Ammon's horn (tissue), 1 donor: ENCODE results near the gene AHCY.

Experiments used
- DNase-seq: peaks from one replicate; pipeline ENCODE4 v3.0.0-alpha.2; 2016; ENCODE audit warnings: low spot score

Gene AHCY

DNA sequence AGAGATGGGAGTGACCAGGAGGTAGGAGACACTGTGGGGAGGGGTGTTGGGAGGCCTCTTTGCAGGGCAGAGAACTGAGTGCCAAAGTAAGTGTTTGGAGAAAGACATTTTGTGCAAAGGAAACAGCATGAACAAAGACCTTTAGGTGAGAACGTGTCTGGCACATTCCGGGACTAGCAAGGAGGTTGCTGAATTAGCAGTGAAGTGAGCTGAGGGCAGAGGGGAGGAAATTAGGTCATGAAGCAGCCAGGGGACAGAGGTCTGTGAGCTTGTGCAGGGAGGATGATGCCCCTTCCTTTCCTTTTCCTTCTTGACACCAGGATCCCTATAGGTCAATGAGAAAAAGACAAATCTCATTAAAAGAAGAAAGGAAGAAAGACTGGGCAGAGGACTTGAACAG, 21.4 kb upstream of the AHCY start:
- no peak for DNase-seq

DNA sequence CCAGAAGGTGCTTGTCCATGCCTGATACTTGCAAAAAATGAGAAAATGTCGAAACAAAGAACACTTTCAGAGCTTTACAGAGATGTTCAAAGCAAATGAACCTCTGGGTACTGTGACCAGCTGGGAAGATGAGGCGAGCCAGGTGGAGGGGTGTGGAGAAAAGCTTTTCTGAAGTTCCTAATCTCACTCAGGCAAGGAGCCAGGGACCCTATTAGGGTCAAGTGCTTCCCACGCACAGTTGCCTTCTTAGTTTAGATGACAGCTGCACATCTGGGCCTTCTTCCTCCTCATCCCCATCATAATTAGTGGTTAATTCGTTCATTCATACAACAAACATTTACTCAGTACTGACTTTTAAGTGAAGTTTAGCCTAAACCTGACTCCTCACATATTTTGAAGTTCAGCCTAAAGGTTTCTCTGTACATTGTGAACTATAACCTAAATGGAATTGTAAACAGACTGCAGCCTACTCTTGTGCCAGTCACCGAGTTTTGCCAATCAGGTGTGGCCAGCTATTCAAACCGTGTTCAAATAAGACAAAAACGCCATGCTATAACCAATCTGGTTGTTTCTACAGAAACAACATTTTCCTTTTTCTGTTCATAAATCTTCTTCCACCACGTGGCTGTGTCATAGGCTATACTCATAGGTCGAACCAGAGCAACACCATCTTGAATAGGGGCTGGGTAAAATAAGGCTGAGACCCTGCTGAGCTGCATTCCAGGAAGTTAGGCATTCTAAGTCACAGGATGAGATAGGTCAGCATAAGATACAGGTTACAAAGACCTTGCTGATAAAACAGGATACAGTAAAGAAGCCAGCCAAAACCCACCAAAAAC, 19.3 kb upstream of the AHCY start:
- DNase-seq, result no peak

DNA sequence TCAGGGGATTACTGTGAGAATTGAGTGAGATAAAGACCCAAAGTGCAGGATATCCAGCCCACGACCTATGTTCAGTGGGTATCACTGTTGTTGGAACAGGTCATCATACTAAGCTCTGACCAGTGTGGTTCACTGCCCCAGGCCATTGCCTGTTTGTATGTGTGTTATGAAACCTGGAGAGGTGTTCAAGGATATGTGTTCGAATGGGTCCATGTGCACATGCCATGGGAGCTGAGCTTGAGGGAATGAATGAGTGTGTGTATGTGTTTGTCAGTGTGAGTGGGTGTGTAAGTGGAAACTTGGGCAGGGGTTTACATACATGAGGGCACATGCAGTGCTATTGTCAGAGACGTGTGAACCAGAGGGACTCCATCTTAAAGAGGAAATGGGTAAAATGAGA, 17.7 kb upstream of the AHCY start:
- DNase-seq, result no peak

DNA sequence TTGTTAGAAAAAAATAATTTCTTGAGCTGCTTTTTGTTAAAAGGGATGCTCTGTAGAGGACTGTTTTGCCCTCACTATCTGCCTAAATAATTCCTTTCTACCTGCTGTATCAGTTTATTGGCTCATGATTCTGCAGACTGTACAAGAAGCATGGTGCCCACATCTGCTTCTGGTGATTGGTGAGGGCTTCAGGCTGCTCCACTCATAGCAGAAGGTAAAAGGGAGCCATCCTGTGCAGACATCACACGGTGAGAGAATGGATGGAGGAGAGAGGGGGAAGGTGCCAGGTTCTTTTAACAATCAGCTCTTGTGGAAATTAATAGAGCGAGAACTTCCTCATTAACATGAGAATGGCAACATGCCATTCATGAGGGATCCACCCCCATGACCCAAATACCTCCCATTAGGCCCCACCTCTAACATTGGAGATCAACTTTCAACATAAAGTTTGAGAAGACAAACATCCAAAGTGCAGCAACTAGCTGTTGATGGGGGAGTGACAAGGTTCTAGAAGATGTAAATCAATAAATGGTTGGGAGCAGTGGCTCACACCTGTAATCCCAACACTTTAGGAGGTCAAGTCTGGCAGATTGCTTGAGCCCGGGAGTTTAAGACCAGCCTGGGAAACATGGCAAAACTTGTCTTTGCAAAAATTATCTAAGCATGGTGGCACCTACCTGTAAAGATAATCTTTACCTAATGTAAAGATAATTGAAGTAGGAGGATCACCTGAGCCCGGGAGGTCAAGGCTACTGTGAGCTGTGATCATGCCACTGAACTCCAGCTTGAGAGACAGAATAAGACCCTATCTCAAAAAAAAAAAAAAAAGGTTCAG, 15.7 kb upstream of the AHCY start:
- DNase-seq, result no peak

DNA sequence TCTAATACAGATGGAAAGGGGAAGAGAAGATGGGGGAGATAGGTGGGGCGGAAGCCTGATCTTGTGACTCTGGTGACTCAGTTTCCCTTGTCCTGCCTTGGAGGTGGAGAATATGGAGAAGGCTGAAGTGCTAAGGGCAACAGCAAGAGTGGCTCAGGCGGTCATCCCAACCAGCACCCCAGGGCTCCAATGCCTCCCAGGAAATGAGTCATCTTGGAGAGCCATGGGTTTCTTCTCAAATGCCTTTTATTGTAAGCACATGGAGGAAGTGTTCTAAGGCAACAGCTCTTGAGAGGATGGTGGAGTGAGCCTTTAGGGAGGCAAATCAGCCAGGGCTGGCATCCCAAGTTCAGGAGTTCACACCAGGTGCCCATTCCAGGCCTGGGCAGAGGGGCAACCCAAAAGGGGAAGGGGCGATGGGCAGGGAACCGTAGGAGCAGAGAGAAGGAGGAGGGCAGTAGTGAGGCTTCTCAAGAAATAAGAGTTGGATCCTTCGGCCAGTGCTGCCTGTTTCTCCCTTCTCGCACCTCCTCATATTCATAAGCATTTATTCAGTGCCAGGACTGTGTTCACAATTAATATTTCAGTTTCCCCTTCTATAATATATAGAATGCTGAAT, 13.2 kb upstream of the AHCY start:
- no peak for DNase-seq

DNA sequence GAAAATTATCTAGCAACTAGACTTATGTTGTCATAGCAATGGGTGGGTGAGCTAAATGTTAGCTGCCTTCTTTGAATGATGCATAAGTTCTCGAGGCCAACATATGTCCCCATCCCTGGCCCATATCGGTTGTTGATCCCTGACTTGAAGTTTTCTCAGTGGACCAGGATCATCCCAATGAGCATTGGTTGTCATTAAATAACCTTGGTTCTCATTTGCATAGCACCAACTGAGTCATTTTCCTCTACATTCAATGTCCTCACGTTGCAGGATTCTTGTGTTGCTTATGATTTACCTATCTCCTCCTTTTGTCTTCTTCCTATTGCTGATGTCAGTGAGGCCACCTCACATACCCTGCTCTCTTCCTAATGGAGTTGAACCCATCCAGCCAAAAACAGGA, 12.1 kb upstream of the AHCY start:
- DNase-seq, result no peak

DNA sequence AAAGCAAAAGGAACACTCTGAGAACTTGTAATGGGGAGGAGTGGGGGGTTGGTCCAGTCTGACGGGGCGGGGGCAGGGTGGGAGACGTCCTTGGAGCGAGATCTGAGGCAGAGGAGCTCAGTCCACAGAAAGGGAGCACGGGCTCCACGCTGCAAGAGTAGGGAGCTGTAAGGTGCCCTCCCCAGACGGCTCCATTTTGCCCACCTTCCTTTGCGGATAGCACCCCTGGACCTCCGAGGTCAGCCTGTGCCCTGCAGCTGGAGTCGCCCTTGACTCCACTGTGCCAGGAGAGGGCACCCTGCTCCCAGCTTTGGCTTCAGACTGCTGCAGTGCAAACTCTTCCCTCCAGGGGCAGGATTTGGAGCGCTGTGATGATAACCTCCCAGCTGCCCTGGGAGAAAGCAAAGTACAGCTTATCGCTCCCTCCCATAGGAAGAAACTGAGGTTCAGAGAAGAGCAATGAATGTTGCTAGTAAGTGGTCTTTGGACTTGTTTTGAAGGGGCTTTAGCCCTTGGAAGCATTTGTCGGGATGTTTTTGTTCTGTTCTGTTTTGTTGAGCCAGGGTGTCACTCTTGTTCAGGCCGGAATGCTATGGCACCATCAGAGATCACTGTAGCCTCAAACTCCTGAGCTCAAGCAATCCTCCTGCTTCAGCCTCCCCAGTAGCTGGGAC, 9.5 kb upstream of the AHCY start:
- peak; percentile 94 for DNase-seq

DNA sequence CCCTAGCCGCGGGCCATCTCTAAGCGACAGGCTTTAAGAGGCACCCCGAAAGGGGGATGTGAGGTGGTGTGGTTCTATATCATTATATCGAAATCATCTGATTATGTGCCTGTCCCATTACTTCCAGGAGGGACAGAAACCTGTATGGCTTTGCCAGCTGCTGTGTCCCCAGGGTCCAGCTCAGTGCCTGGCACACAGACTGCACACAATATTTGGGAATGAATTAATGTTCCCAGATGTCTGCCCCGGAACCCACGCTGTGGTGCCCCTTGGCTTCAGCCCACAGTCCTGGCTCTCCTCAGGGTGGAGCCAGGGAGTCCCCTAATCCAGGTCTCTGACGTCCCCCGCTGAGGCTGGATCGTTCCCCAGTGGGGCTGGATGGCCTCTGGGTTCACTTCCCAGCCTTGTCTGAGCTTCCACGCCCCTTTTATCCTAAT, 8.9 kb upstream of the AHCY start:
- DNase-seq, result no peak

DNA sequence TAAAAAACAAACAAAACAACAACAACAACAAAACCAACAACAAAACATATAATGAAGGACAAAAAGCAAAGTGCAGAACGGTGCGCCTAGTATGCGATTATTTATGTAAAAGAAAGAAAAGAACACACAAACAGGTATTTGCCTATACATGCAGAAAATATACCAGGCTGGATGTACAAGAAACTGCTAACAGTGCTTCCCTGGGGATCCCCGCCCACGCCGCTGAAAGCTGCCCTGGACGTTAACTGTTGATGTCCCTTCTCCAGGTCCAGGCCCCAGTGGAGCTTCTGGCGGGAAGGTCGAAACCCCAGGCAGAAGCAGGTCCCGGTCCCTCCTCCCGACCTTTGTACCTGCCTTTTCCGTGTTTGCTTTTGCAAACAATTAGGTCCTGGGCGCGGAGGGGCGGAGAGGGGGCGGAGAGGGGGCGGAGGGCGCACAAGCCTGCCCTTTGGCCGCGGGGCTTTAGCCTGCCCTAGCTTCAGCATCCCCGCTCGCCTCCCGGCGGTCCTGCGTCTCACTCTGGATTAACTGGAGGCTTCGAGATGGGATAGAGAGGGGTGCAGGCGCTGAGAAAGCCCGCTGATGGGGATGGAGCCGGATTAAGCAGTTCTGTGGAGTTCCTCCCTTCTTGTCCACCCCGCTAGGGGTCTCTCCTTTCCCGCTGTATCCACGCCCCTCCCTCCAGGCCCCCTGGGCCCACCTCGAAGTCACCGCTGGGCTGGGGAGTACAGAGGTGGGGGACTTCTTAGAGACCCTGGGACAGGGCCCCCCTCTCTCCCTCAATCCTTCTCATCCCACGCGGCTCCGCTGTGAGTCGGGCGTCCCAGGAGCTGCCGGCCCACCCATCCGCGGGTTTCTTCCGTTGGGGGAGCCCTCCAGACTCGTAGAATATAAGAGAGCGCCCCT, 8.2 kb upstream of the AHCY start:
- no peak for DNase-seq

DNA sequence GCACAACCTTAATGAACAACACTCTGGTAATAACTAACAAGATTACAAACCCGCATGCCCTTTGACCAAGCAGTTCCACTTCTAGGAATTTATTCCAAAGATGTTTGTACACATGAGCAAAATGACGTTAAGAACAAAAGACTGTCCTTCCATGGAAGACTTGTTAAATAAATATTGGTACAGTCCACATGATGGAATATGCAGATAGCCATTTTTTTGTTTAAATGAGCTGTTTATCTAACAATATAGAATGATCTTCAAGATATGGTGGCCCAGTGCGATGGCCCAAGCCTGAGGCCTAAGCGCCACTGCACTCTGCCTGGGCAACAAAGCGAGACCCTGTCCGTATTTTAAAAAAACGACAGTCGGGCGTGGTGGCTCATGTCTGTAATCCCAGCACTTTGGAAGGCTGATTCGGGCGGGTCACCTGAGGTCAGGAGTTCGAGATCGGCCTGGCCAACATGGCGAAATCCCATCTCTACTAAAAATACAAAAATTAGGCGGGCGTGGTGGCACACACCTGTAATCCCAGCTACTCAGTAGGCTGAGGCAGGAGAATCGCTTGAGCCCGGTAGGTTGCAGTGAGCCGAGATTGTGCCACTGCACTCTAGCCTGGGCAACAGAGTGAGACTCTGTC, 7.4 kb upstream of the AHCY start:
- DNase-seq, result no peak

DNA sequence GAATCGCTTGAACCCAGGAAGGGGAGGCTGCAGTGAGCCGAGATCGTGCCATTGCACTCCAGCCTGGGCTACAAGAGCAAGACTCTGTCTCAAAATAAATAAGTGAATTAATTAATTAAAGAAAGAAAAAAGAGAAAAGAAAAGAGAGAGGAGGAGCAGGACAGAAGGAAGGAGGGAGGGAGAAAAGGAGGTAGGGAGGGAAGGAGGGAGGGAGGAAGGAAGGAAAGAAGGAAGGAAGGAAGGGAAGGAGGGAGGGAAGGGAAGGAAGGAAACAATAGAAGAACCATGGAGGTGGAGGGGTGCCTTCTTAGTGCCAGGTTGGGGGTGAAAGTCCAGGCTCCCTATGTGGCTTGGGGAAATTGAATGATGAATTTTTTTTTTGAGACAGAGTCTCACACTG, 6.5 kb upstream of the AHCY start:
- DNase-seq, result no peak

DNA sequence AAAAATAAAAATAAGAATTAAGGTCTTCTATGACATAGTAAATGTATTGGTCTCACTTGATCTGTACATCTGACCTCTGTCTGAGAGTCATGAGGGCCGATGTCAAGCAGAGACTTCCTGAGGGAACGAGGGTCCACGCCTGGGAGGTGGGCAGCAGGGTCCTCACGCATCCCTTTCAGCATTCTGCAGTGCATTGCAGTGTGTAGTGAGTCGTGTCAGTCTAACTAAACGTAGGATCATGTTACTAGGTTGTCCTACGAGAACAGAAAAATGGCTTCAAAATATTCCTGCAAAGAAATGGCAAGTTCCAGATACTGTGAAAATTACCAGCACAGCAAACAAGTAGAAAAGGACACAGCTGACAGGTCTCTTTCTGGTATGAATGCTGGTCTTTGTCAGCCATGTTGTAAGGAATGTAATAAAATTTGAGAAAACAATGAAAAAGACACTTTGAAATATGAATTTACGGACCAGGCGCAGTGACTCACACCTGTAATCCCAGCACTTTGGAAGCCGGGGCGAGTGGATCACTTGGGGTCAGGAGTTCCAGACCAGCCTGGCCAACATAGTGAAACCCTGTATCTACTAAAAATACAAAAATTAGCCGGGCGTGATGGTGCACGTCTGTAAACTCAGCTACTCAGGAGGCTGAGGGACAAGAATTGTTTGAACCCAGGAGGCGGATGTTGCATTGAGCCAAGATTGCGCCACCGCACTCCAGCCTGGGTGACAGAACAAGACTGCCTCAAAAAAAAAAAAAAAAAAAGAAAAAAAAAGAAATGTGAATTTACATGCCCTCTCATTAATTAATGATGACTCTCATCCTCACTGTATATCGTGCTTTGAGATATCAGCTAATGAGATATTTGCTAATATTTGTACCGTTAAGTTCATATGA, 2.4 kb upstream of the AHCY start:
- DNase-seq, result no peak

DNA sequence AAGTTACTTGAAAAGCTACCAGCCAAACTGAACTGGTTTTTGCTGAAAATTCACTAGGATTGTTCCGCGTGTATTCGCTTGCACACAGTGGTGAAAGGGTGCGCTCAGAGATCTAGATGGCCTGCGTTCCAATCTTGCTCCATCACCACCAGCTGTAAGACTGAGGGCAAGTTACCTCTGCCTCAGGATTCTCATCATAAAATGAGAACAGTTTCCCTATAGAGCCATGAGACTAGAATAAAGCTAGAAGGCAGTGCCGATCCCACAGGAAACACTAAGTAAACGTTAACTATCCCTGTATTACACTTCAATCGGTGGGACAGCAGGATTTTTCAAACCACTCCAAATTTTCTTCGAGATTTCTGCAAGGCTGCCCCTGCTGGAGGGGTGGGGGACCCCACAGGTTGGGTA, 838 bp downstream of the AHCY start:
- DNase-seq, result no peak

DNA sequence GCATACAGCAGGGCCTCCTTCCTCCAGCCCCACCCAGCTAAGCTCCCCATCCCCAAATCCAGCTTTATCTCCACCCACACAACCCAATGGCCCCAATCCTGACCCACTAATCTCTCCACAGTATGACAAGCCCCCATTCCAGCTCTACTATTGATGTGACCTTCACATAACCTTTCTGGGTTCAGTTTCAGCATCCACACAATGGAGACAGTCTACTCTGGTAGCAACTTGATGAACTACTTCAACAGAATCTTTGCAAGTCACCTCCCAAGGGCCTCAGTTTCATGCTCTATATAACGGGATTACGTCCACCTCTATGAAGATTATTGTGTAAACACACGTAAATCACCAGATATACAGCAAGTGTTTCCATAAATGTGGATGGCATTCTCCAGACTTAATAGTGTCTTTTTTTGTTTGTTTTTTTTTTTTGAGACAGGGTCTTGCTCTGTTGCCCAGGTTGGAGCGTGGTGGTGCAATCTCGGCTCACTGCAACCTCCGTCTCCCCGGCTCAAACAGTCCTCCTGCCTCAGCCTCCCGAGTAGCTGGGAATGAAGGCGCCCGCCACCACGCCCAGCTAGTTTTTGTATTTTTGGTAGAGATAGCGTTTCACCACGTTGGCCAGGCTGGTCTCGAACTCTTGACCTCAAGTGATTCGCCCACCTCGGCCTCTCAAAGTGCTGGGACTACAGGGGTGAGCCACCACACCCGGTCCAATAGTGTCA, 1.4 kb downstream of the AHCY start:
- DNase-seq, result no peak

DNA sequence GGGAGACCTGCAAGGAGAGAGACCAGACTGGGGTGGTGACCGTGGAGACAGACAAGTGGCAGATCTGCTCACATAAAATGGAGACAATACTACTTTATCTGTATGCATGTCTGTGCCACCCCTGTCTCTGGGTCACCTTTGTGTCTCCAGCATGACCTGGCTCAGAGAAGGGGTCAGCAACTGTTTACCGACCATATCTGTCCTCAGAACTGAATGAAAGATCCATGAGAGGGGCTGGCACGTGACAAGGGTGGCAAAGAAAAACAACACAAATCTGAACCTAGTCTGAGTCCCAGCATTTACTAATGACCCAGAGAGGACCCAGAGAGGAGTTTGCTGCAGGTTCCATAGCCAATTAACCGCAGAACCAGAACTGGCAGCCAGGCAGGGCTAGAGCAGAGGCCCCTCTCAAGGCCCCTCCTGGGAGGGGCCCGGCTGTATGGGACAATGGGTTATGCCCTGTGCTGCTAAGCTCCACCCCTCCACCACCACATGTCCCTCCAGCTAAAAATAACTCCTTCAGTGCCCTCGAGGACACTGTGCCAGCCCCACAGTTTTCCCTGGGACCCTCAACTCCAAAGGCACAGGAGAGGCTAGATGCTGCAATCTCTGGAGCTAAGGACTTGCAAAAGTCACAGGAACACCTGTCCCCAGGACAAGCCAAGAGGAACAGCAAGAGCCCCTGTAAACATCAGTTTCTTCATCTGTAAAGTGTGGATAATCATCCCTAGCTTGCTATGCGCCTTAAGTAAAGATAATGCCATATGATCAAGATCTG, 2.2 kb downstream of the AHCY start:
- no peak for DNase-seq

DNA sequence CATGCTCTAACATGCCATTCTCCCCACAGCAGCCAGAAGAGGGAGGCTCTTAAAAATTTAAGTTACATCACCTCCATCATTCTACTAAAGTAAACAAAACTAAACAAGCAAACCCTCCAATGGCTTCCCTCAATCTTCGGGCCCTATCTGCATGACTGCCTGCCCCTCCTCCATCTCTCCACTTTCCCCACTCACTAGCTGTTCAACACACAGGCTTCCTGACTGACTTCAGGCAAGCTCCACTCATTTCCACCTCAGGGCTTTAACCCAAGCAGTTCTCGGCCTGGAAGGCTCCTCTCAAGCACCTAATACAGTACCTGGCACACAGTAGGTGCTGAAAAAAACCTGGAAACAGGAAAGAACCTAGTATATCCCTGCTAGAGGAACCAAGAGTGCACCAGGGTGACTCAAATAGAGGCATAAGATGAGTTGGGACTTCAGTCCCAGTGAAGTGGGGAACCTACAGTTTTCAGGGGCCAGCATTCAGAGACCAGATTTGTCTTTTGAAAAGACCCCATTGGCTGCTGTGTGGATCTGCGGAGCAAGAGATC, 2.8 kb downstream of the AHCY start:
- no peak for DNase-seq

DNA sequence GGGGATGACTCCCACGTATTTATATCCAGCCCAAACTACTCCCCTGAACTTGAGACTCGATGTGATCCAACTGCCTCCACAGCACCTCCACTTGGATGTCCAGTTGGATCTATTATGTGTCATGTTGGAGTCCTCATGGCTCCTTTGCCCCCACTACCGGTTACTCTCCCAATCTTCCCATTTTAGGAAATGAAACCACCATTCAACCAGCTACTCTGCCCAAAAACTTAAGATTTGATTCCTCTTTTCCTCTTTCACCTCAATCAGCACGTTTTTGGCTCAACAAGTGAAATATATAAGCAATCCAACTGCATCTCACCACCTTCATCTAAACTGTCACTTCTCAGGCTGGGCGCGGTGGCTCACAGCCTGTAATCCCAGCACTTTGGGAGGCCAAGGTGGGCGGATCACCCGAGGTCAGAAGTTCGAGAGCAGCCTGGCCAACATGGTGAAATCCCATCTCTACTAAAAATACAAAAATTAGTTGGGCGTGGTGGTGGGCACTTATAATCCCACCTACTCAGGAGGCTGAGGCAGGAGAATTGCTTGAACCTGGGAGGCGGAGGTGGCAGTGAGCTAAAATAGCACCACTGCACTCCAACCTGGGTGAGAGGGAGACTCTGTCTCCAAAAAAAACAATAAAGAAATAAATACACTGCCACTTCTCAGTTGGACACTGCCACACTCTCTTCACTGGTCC, 3.4 kb downstream of the AHCY start:
- no peak for DNase-seq
